Stomach (tissue), 4 donors: ENCODE measurements around the gene MUC6.

Experiments used
- EP300 ChIP-seq: sonication (generic); formaldehyde crosslinking; IDR thresholded peaks from one replicate; pipeline ENCODE4 v1.6.1; 2017; ENCODE audit warnings: antibody characterized with exemption
- TF ChIP-seq, protein P1 (sequence below), 7 experiments: fragments of 450-650 bp in 4 of 7; fragments of 200-600 bp in 3 of 7; sonication (generic) in 3 of 7; IDR thresholded peaks; one replicate each; pipeline ENCODE4 v1.5.1; 2016 to 2019; ENCODE audit warnings: antibody characterized with exemption in 7 of 7, control low read depth in 2 of 7, mild to moderate bottlenecking in 1 of 7

GRCh38 chr11:997907-998306 lies 38.6 kb downstream of the MUC6 start:
- TF ChIP-seq, protein P1, sequence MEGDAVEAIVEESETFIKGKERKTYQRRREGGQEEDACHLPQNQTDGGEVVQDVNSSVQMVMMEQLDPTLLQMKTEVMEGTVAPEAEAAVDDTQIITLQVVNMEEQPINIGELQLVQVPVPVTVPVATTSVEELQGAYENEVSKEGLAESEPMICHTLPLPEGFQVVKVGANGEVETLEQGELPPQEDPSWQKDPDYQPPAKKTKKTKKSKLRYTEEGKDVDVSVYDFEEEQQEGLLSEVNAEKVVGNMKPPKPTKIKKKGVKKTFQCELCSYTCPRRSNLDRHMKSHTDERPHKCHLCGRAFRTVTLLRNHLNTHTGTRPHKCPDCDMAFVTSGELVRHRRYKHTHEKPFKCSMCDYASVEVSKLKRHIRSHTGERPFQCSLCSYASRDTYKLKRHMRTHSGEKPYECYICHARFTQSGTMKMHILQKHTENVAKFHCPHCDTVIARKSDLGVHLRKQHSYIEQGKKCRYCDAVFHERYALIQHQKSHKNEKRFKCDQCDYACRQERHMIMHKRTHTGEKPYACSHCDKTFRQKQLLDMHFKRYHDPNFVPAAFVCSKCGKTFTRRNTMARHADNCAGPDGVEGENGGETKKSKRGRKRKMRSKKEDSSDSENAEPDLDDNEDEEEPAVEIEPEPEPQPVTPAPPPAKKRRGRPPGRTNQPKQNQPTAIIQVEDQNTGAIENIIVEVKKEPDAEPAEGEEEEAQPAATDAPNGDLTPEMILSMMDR (IDR thresholded peaks at IDR 0.05) = no peak
- TF ChIP-seq EP300 = no peak
